GM23248 (cell line): Measurements from ENCODE around the gene NACC2. TPM values are rescaled to one million over a fixed set of nuclear protein-coding genes. Genes with fewer than 3 reads are reported as not detected.

Source experiments
- DNase-seq: peaks from one replicate; pipeline ENCODE4 v3.0.0-alpha.2; 2015
- H2AFZ ChIP-seq: fragments of 200-600 bp; sonication (generic); 2 replicates; pipeline ENCODE4 v1.6.1; 2016; ENCODE audit warnings: antibody characterized with exemption
- H3F3A ChIP-seq: fragments of 200-600 bp; sonication (generic); 2 replicates; pipeline ENCODE4 v1.6.1; 2016; ENCODE audit warnings: mild to moderate bottlenecking, antibody characterized with exemption, mixed run types; ENCODE audit not compliant: insufficient read depth
- H3K27ac ChIP-seq: fragments of 200-600 bp; sonication (generic); 2 replicates; pipeline ENCODE4 v1.5.1; 2016; ENCODE audit warnings: mild to moderate bottlenecking
- H3K27me3 ChIP-seq: fragments of 200-600 bp; sonication (generic); replicated peaks from 2 replicates; pipeline ENCODE4 v1.6.1; 2016; ENCODE audit warnings: mild to moderate bottlenecking; ENCODE audit not compliant: insufficient read depth
- H3K36me3 ChIP-seq: fragments of 200-600 bp; sonication (generic); 2 replicates; pipeline ENCODE4 v1.6.1; 2016; ENCODE audit warnings: low read depth, mild to moderate bottlenecking
- H3K4me1 ChIP-seq: fragments of 200-600 bp; sonication (generic); 2 replicates; pipeline ENCODE4 v1.6.1; 2016; ENCODE audit warnings: mild to moderate bottlenecking; ENCODE audit not compliant: insufficient read depth
- H3K4me2 ChIP-seq: fragments of 200-600 bp; sonication (generic); one replicate; pipeline ENCODE4 v1.6.1; 2016; ENCODE audit warnings: mild to moderate bottlenecking; ENCODE audit not compliant: unreplicated experiment
- H3K4me3 ChIP-seq: fragments of 200-600 bp; sonication (generic); 2 replicates; pipeline ENCODE4 v1.5.1; 2016; ENCODE audit warnings: mild to moderate bottlenecking
- H3K79me2 ChIP-seq: fragments of 200-600 bp; sonication (generic); 2 replicates; pipeline ENCODE4 v1.6.1; 2016; ENCODE audit warnings: mild to moderate bottlenecking; ENCODE audit not compliant: insufficient read depth
- H3K9ac ChIP-seq: fragments of 200-600 bp; sonication (generic); 2 replicates; pipeline ENCODE4 v1.6.1; 2016; ENCODE audit warnings: mild to moderate bottlenecking
- H3K9me2 ChIP-seq: fragments of 200-600 bp; sonication (generic); 2 replicates; pipeline ENCODE4 v1.6.1; 2016; ENCODE audit warnings: mixed run types, mild to moderate bottlenecking, moderate library complexity; ENCODE audit not compliant: insufficient read depth
- H3K9me3 ChIP-seq: fragments of 200-600 bp; sonication (generic); one replicate; pipeline ENCODE4 v1.6.1; 2017; ENCODE audit warnings: low read depth
- H4K20me1 ChIP-seq: fragments of 200-600 bp; sonication (generic); 2 replicates; pipeline ENCODE4 v1.6.0; 2016; ENCODE audit not compliant: insufficient read depth
- EZH2 ChIP-seq: fragments of 200-600 bp; sonication (generic); IDR thresholded peaks from 2 replicates; pipeline ENCODE4 v1.6.1; 2018; ENCODE audit warnings: antibody characterized with exemption, mild to moderate bottlenecking; ENCODE audit not compliant: insufficient read depth, poor library complexity, severe bottlenecking
- EZH2phosphoT487 ChIP-seq: fragments of 200-600 bp; sonication (generic); IDR thresholded peaks from 2 replicates; pipeline ENCODE4 v1.6.1; 2018; ENCODE audit warnings: antibody characterized with exemption, moderate library complexity, mild to moderate bottlenecking, low read depth; ENCODE audit not compliant: insufficient read depth
- WGBS, 2 experiments: methylation state at CpG; one replicate each; pipeline ENCODE4 v1.1.6; 2015 to 2017; ENCODE audit warnings: low lambda C conversion rate in 2 of 2, low coverage in 1 of 2; ENCODE audit errors: missing lambda C conversion rate in 2 of 2; 5-methylcytosine and 5-hydroxymethylcytosine counted together
- in situ Hi-C: fragments of 300-500 bp; cut with MboI; formaldehyde crosslinking; loops from 2 replicates; pipeline ENCODE4 v1.15.0; 2020
- polyA plus RNA-seq: library from polyadenylated mRNA; unstranded; fragments of >200 nt; fragmentation: Nextera tagmentation; extraction: Ambion mirVana; gene quantifications from 2 replicates; pipeline ENCODE4 v1.2.1, GENCODE V29; 2016
- total RNA-seq: library from RNA; depleted of rRNA; stranded (reverse); fragments of >200 nt; shearing (Covaris generic); gene quantifications from 2 replicates; pipeline ENCODE4 v1.2.3, GENCODE V29; 2014; rRNA removed

The NACC2 gene
- total and polyA plus RNA-seq, 2 experiments from 2014 or later = 5.3 to 30.7 TPM

DNA sequence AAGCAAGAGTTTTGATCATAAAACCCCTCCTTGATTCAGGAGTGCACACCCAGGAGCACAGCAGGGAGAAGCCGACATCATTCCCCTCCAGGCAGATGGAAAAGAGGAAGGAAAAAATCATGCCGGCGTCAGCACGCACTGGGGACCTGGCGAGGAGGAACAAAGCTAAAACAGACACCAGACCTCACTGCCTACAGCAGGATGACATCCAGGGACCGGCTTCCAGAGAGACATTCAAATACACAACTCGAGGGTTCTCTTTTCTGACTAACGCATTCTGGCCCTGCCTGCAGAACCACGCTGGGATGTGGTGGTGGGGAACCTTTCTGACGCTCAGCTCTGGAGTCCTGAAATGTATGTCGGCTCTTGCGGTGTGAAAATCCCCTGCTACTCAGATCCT is 136.6 kb downstream of the NACC2 start:
- in situ Hi-C loops = no loop called here

DNA sequence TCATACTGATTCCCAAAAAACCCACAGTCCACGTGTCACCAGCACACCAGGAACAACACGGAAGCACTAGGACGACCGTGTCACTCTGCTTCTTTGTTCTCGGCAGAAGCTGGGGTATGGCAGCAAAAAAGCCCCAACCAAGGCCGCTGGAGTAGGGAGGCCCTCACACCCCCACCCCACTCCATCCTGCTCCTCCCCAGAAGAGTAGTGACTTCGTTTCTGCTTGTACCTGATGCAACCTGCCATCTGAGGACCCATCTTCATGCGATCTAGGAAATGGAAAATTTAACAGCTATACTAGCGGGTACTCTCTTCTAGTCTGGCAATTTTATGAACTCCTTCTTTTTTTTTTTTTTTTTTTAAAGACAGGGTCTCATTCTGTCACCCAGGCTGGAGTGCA is 137.7 kb downstream of the NACC2 start:
- no peaks in the 10 kb centered on the region; the same call in 1 of the 2 replicates for H3K36me3 ChIP-seq
- H3K4me2 ChIP-seq = no peak overlapping the region
- peaks cover 13% of the 10 kb centered on the region; the same call in 1 of the 2 replicates for H3K4me1 ChIP-seq
- TF ChIP-seq EZH2phosphoT487 (no peak), EZH2 (no peak)
- no peak overlapping the region for H2AFZ ChIP-seq
- DNase-seq = no peak
- WGBS, 2 experiments = 93 to 96% methylated on average over 9 of the region's 9 CpGs
- H3K9me3 ChIP-seq = no peaks in the 10 kb centered on the region
- H3K9ac ChIP-seq = no peak overlapping the region
- H3K27ac ChIP-seq = no peak overlapping the region
- H3K9me2 ChIP-seq = no peaks in the 10 kb centered on the region
- no peaks in the 10 kb centered on the region for H4K20me1 ChIP-seq
- H3K27me3 ChIP-seq = no peaks in the 10 kb centered on the region
- H3F3A ChIP-seq = 0 out of 2 replicates have a peak, but pooled peaks cover 4% of the 10 kb centered on the region
- H3K4me3 ChIP-seq = no peak overlapping the region
- H3K79me2 ChIP-seq = peaks cover 64% of the 10 kb centered on the region
- in situ Hi-C loops = no loop called here

More for the DNA sequence above, 136.6 kb downstream of the NACC2 start:
- H3K9me2 ChIP-seq = no peaks in the 10 kb centered on the region
- H4K20me1 ChIP-seq = no peaks in the 10 kb centered on the region
- H3K9me3 ChIP-seq = no peaks in the 10 kb centered on the region
- H3F3A ChIP-seq = 0 out of 2 replicates have a peak, but pooled peaks cover 4% of the 10 kb centered on the region
- peaks cover 13% of the 10 kb centered on the region; the same call in 1 of the 2 replicates for H3K4me1 ChIP-seq
- H3K79me2 ChIP-seq = peaks cover 64% of the 10 kb centered on the region
- WGBS, 2 experiments = 85 to 87% methylated on average over 12 of the region's 12 CpGs
- H3K4me3 ChIP-seq = no peak overlapping the region
- H2AFZ ChIP-seq = no peak overlapping the region
- DNase-seq = no peak
- 0 out of 2 replicates have a peak, but pooled peaks cover 4% of the 10 kb centered on the region for H3K27me3 ChIP-seq
- no peak overlapping the region for H3K9ac ChIP-seq
- H3K27ac ChIP-seq = no peak overlapping the region
- TF ChIP-seq EZH2phosphoT487 (no peak), EZH2 (no peak)
- H3K36me3 ChIP-seq = no peaks in the 10 kb centered on the region
- H3K4me2 ChIP-seq = no peak overlapping the region

- Histone ChIP-seq H3K27me3 (no peaks in the 10 kb centered on the region), H3K4me3 (no peak overlapping the region), H2AFZ (no peak overlapping the region), H3K79me2 (peaks cover 64% of the 10 kb centered on the region), H3K9me2 (no peaks in the 10 kb centered on the region), H3K9ac (no peak overlapping the region), H3K27ac (no peak overlapping the region), H3K36me3 (no peaks in the 10 kb centered on the region; the same call in 1 of the 2 replicates), H4K20me1 (no peaks in the 10 kb centered on the region), H3K4me1 (peaks cover 12% of the 10 kb centered on the region; the same call in 1 of the 2 replicates), H3F3A (0 out of 2 replicates have a peak, but pooled peaks cover 4% of the 10 kb centered on the region), H3K4me2 (no peak overlapping the region), H3K9me3 (no peaks in the 10 kb centered on the region)
- no peak for DNase-seq
- in situ Hi-C loops = no loop called here
- TF ChIP-seq EZH2 (no peak), EZH2phosphoT487 (no peak)
- WGBS, 2 experiments = 83 to 93% methylated on average over 8 of the region's 8 CpGs
These were observed 138.3 kb downstream of the NACC2 start for GRCh38 chr9:135956802-135957174.

Other genes starting within 250 kb of the NACC2 start
- gene CAMSAP1, start 187.7 kb downstream of the NACC2 start, total RNA-seq = 12.4 and 13.8 TPM in 2 replicates
- 2.8 and 3.0 TPM in 2 replicates for gene CAMSAP1, start 187.7 kb downstream of the NACC2 start, polyA plus RNA-seq
- gene UBAC1, start 133.9 kb downstream of the NACC2 start, total RNA-seq = 45.9 and 54.3 TPM in 2 replicates
- 29.3 and 29.4 TPM in 2 replicates for gene UBAC1, start 133.9 kb downstream of the NACC2 start, polyA plus RNA-seq
- gene TMEM250, start 23.6 kb upstream of the NACC2 start, total RNA-seq = 69.7 and 94.0 TPM in 2 replicates
- gene TMEM250, start 23.6 kb upstream of the NACC2 start, polyA plus RNA-seq = 25.2 and 25.9 TPM in 2 replicates
- not detected in 2 replicates for gene LHX3, start 109.8 kb upstream of the NACC2 start, total RNA-seq
- gene LHX3, start 109.8 kb upstream of the NACC2 start, polyA plus RNA-seq = not detected in 2 replicates
- gene QSOX2, start 150.5 kb upstream of the NACC2 start, total RNA-seq = 11.7 and 16.4 TPM in 2 replicates
- 1.7 and 1.9 TPM in 2 replicates for gene QSOX2, start 150.5 kb upstream of the NACC2 start, polyA plus RNA-seq
- not detected in 2 replicates for gene CCDC187, start 208.8 kb upstream of the NACC2 start, total RNA-seq
- gene CCDC187, start 208.8 kb upstream of the NACC2 start, polyA plus RNA-seq = not detected in 2 replicates
- 51.6 and 57.1 TPM in 2 replicates for gene GPSM1, start 232.2 kb upstream of the NACC2 start, total RNA-seq
- 12.4 and 13.7 TPM in 2 replicates for gene GPSM1, start 232.2 kb upstream of the NACC2 start, polyA plus RNA-seq